Type B pancreatic cell (in vitro differentiated cells): ENCODE results near the gene TTLL7. TPM values are rescaled to one million over a fixed set of nuclear protein-coding genes. Genes with fewer than 3 reads are reported as not detected.

Experiments used
- DNase-seq: peaks from one replicate; pipeline ENCODE4 v3.0.0; 2021; ENCODE audit warnings: mixed read lengths; ENCODE audit not compliant: unreplicated experiment; ENCODE audit errors: extremely low spot score
- H3K27ac Mint-ChIP-seq: 2 replicates; pipeline ENCODE4 v1.8.0; 2021; ENCODE audit warnings: mild to moderate bottlenecking, mixed read lengths
- H3K27me3 Mint-ChIP-seq: 2 replicates; pipeline ENCODE4 v1.8.0; 2021; ENCODE audit warnings: mixed read lengths
- H3K36me3 Mint-ChIP-seq: 2 replicates; pipeline ENCODE4 v1.8.0; 2021; ENCODE audit warnings: mixed read lengths
- H3K4me1 Mint-ChIP-seq: one replicate; pipeline ENCODE4 v1.8.0; 2021; ENCODE audit warnings: mixed read lengths; ENCODE audit not compliant: unreplicated experiment
- H3K4me3 Mint-ChIP-seq: 2 replicates; pipeline ENCODE4 v1.8.0; 2021; ENCODE audit warnings: mild to moderate bottlenecking, mixed read lengths
- H3K9me3 Mint-ChIP-seq: 2 replicates; pipeline ENCODE4 v1.8.0; 2021; ENCODE audit warnings: mixed read lengths
- total RNA-seq: library from RNA; stranded (reverse); gene quantifications from 2 replicates; pipeline ENCODE4 v1.2.1, GENCODE V29; 2021; ENCODE audit warnings: low replicate concordance
- TF ChIP-seq, protein P1 (sequence below): fragments of 200-600 bp; sonication (generic); conservative IDR thresholded peaks from 2 replicates; pipeline ENCODE4 v1.5.0; 2021; ENCODE audit warnings: antibody characterized with exemption, mild to moderate bottlenecking

TTLL7 gene
- total RNA-seq, 1 donor from 2014 or later = 21.1 TPM

DNA sequence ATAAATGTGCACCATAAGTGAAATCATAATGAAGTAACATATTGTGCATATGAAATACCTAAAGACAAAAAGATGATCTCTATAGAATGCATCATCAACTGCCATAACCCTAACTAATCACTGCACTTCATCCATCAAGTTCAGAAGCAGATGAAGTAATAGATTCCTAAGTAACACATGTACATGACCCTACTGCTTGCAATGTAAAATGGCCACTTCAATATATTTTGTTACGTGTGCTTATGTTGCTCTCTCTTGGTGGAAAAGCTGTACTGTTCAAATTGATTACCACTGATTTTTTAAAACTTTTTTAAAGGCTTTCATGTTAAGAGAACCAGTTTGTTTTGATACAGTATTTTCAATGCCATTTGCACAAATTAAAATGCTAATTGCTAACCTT lies 141.8 kb downstream of the TTLL7 start:
- peak overlapping the region; percentile 19 for H3K27ac Mint-ChIP-seq

DNA sequence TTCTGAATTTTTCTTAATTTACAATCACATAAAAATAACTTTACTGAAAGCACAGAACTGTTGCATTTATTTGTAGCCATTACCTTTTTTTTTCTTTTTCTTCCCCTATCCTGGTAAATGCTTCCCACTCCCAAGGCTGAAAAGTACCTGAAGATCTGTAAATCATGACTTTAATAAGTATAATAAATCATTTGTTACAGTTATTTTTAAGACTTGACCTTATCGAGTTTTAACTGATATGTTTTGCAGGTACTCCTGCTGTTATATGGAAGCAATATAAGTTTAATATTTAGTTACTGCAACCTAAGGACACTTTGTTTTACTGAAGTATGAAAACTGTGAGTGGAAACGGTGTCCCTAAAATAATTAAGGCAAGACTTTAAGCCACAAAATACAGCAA lies 142.6 kb downstream of the TTLL7 start:
- no peaks in the 10 kb centered on the region for H3K9me3 Mint-ChIP-seq
- no peak overlapping the region for H3K4me3 Mint-ChIP-seq
- H3K27me3 Mint-ChIP-seq = peaks cover 10% of the 10 kb centered on the region
- TF ChIP-seq, protein P1, sequence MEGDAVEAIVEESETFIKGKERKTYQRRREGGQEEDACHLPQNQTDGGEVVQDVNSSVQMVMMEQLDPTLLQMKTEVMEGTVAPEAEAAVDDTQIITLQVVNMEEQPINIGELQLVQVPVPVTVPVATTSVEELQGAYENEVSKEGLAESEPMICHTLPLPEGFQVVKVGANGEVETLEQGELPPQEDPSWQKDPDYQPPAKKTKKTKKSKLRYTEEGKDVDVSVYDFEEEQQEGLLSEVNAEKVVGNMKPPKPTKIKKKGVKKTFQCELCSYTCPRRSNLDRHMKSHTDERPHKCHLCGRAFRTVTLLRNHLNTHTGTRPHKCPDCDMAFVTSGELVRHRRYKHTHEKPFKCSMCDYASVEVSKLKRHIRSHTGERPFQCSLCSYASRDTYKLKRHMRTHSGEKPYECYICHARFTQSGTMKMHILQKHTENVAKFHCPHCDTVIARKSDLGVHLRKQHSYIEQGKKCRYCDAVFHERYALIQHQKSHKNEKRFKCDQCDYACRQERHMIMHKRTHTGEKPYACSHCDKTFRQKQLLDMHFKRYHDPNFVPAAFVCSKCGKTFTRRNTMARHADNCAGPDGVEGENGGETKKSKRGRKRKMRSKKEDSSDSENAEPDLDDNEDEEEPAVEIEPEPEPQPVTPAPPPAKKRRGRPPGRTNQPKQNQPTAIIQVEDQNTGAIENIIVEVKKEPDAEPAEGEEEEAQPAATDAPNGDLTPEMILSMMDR = no peak
- H3K4me1 Mint-ChIP-seq = no peaks in the 10 kb centered on the region
- H3K27ac Mint-ChIP-seq = no peak overlapping the region
- DNase-seq = no peak
- no peaks in the 10 kb centered on the region for H3K36me3 Mint-ChIP-seq

More for the DNA sequence above, 141.8 kb downstream of the TTLL7 start:
- Mint-ChIP-seq H3K4me1 (no peaks in the 10 kb centered on the region), H3K4me3 (no peak overlapping the region), H3K36me3 (no peaks in the 10 kb centered on the region), H3K9me3 (no peaks in the 10 kb centered on the region), H3K27me3 (peaks cover 10% of the 10 kb centered on the region)
- TF ChIP-seq, protein P1 = peak; percentile 78
- no peak for DNase-seq

DNA sequence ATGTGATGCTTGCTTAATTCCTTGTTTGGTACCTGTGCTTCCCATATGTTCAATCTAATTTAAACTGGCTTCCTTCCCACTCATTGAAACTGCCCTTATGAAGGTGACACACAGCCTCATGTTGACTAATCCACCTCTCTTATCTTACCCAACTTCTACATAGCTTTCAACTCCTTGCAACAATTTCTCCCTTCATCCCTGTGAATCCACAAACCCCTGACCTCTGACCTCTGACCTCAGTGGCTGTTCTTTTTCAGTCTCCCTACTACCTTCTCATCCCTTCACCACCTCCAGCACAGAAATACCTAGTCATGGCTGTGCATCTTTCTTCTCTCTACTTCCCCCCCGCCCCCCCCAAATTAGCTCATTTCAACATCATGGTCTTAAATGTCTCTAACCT lies 144.5 kb downstream of the TTLL7 start:
- H3K27me3 Mint-ChIP-seq = no peaks in the 10 kb centered on the region
- H3K36me3 Mint-ChIP-seq = no peaks in the 10 kb centered on the region
- no peak overlapping the region for H3K27ac Mint-ChIP-seq
- no peak for DNase-seq
- no peaks in the 10 kb centered on the region for H3K4me1 Mint-ChIP-seq
- no peaks in the 10 kb centered on the region for H3K9me3 Mint-ChIP-seq
- TF ChIP-seq, protein P1 = no peak
- H3K4me3 Mint-ChIP-seq = no peak overlapping the region

DNA sequence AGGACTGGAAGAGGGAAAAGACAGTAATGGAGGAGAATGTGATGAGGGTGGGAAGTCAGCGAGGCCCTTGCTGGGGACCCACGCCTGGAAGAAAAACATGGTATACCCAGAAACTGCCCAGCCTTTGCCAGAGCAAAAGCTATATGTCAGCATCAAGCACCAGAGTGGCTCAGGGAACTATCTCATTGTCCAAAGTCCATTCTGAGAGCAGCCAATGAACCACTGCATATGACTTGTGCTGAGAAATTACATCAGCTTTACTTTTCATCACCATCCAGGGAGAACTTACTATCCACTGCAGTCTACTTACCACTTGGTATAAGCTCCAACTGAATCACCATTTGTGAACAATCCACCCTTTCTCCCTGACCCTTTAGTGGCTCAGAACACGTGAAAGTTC lies 148.1 kb downstream of the TTLL7 start:
- H3K9me3 Mint-ChIP-seq = no peaks in the 10 kb centered on the region

DNA sequence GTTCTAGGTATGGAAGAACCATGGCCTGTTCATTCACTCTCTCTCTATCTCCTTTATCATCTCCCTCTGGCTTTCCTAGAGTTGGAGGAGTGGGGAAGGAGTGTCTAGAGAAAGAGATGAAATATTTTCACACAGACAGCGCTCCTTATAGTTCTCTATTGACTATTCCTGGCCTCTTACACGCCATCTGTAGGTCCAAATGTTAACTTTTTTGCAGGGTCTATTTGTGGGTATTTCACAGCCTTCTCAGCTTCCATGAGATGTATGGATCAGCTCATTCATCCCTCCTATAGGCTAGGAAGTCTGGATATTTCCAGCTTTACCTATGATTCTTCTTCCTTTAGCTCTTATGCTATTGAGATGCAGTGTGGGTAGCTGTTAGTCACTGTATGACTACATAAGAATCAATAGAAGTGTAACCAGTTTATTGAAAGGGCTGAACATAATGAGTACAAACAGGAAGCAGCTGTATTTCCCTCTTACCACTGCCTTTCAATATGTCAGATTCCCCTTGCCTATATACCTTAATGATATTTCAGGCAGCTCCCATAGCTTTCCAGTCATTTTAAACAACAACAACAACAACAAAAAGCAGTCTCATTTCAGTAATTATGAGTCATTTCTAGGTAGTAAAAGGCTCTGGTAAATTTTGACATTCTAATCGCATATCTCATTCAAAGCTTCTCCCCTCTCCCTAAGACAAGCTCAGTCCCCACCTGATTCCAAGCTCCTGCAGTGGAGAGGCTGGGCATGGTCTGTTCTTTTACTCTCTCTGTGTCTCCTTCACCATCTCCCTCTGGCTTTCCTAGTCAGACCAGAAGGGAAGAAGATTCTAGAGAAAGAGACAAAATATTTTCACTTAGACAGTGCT lies 149.5 kb downstream of the TTLL7 start:
- Mint-ChIP-seq H3K27me3 (no peaks in the 10 kb centered on the region), H3K9me3 (no peaks in the 10 kb centered on the region), H3K27ac (no peak overlapping the region), H3K4me3 (no peak overlapping the region), H3K4me1 (no peaks in the 10 kb centered on the region), H3K36me3 (peaks cover 3% of the 10 kb centered on the region)
- TF ChIP-seq, protein P1 = peak; percentile 28
- no peak for DNase-seq

More for the DNA sequence above, 148.1 kb downstream of the TTLL7 start:
- TF ChIP-seq, protein P1 = no peak
- Mint-ChIP-seq H3K4me1 (no peaks in the 10 kb centered on the region), H3K4me3 (no peak overlapping the region), H3K36me3 (peaks cover 3% of the 10 kb centered on the region), H3K27ac (no peak overlapping the region), H3K27me3 (no peaks in the 10 kb centered on the region)
- no peak for DNase-seq
